ENCODE results near the gene HLF.

The HLF gene

DNA sequence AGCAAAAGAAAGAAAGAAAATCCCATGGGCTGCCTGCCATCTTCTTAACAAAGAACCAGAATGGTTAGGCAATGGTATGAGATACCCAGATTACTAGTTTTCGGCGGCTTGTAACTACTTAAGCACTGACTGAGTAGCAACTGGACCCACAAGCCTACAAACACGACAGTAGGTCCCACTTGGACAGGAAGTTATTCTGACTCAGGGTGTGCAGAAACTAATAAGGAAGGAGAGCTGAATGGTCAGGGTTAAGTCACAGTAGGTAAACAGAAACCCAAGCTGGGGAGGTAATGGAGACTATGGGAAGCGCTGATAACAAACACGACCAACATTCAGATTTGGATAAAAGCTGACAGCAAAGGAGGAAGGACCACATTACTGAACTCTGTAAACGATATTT, 10.4 kb upstream of the HLF start:
- no peak for DNase-seq (ENCODE audit: low read depth in 1 of 2, low spot score in 1 of 2)

- DNase-seq (ENCODE audit: low read depth in 1 of 2, low spot score in 1 of 2) = no peak
Measured at GRCh38 chr17:55258578-55259135, 6.1 kb upstream of the HLF start.

DNA sequence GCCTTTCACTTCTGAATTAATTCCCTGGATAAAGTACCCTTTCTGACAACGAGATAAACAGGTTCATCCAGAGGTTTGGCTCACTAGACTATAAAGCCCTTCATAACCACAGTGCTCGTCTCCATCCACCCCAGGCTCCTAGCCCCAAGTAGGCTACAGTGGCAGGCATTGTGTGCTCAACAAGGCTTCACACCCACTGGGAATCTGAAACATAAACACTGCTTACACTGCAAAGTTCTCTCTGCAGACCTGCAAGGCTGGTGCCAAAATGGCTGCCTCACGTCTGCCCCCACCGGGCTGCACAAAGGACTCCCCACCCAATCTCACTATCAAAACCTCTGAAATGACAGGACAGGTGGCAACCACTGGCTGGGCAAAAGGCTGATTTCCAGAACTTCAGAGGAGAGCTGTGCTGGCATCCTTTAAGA, 5.1 kb upstream of the HLF start:
- DNase-seq (ENCODE audit: low read depth in 1 of 2, low spot score in 1 of 2) = no peak

DNA sequence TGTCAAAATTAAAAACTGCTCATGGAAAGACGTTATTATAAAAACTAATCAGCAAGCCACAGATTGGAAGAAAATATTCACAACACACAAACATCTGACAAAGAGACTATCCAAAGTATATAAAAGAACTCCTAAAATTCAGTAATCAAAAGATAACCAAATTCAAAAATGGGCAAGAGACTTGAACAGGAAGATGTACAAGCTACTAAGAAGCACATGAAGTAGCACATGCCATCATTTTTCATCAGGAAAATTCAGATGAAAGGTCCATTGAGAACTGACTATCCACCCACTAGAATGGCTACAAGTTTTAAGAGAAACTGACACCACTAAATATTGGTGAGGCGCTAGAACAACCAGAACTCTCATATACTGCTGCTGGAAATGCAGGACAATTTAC, 3.4 kb upstream of the HLF start:
- DNase-seq (ENCODE audit: low read depth in 1 of 2, low spot score in 1 of 2) = no peak

DNA sequence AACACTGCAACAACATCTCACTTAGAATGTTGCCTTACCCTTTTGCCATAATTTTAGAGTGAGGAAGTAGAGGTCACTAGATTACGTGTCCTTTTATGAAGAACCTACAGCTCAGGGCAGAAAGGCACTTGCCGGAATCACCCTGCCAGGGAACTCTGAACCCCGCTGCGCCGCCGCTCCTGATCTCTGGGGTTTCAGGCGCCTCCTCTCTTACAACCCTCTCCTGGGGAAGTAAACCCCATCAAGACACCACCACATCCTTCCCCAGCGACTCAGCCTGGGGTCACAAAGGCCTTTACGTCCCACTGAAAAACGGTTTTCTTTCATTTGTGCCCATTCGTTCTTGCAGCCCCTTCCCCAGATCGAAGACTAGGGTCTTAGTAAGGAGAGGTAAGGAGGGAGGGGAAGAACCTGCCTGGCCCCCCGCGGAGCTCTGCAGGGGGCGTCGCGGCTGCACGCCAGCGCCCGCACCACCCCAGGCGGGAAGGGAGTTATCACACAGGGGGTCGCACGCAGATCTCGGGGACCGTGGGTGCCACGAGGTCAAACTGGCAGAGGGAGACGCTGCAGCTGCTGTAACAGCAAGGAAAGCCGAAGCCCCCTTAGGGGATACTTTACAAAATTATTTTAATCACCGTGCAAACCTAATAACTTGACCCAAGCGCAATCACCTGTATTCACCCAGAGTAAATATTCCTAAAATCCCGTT, 1.0 kb upstream of the HLF start:
- DNase-seq (ENCODE audit: low read depth in 1 of 2, low spot score in 1 of 2) = no peak

DNA sequence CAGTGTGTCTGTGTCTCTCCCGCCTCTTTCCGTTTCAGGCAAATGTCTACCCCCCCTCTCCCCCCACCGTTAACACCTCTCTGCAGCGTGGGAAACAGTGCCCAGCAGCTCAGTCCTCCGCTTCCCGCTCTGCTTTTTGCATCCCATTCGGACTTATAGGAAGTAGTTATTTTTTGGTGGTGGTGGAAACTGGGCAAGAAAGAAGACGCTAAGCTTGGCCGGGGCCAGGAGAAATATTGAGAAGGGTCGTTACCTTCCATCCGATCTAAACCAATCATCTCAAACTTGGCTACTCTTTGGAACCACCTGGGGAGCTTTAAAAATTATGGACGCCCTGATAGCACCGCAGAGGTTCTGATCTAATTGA, 499 bp upstream of the HLF start:
- no peak for DNase-seq (ENCODE audit: low read depth in 1 of 2, low spot score in 1 of 2)

GRCh38 chr17:55265311-55266021, 706 bp downstream of the HLF start:
- DNase-seq (ENCODE audit: low read depth in 1 of 2, low spot score in 1 of 2) = no peak

- no peak for DNase-seq (ENCODE audit: low read depth in 1 of 2, low spot score in 1 of 2)
Measured at GRCh38 chr17:55266051-55266957, 1.5 kb downstream of the HLF start.

- no peak for DNase-seq (ENCODE audit: low read depth in 1 of 2, low spot score in 1 of 2)
Measured at GRCh38 chr17:55266958-55267688, 2.4 kb downstream of the HLF start.

DNA sequence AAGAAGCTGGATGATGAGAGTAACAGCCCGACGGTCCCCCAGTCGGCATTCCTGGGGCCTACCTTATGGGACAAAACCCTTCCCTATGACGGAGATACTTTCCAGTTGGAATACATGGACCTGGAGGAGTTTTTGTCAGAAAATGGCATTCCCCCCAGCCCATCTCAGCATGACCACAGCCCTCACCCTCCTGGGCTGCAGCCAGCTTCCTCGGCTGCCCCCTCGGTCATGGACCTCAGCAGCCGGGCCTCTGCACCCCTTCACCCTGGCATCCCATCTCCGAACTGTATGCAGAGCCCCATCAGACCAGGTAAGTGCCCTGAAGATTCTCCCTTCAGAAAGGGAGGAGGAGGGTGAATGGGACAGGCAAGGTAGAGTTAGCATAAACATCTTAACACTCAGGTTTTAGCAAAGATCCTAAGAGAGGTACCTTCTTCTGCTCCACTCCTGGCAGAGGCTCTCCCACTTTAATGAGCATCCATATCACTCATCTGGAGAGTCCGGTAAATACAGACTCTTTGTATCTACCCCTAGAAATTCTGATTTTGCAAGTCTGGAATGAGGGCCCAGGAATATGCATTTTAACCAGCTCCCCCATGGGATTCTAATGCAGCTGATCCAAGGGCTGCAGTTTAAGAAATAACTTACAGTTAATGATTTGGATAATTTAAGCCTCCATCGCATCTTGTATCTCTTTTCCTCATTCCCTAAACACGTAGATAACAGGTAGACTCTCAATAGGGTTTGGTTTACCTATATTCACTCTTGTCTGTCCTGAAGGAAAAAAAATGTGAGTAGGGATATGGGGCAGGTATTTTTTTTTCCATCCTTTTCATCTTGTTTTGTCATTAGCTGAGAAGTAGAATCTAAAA, 3.3 kb downstream of the HLF start:
- no peak for DNase-seq (ENCODE audit: low read depth in 1 of 2, low spot score in 1 of 2)

DNA sequence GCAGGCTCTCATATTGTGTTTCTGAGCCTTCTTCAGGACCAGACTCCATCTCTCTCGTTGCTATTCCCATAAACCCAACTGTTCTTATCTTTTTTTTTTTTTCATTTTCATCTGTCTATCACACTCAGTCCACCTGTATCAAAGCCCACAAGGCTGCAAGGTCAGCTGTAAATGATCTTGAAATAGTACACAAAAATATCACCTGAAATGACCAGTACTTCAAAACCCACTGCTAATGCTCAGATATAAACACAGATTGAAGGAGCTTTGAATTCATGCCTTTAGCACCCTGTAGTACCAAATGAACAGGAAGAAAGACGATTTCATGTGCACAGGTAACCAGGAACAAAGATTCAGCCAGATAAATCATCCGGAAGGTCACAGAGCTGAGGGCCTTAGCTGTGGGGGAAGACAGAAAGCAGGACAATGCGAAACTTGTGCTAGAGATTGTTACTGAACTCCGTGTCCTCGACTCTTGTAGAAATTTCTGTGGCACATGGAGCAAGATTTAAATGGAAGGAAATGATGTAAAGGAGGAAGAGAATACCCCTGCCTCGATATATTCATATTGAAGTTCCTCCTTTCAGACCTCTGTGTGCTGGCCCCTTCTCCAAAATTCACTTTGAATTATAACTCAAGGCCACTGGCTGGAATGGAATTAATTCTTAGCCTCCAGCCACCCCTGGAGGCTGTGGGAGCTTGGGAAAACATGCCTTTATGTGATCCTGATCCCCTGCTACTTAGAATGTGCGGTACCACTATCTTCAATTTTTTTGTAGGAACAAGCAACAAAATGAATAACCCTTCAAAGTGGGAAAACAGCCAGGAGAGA, 4.1 kb downstream of the HLF start:
- DNase-seq (ENCODE audit: low read depth in 1 of 2, low spot score in 1 of 2) = no peak

GRCh38 chr17:55269894-55270293, 5.1 kb downstream of the HLF start:
- DNase-seq (ENCODE audit: low read depth in 1 of 2, low spot score in 1 of 2) = no peak

DNA sequence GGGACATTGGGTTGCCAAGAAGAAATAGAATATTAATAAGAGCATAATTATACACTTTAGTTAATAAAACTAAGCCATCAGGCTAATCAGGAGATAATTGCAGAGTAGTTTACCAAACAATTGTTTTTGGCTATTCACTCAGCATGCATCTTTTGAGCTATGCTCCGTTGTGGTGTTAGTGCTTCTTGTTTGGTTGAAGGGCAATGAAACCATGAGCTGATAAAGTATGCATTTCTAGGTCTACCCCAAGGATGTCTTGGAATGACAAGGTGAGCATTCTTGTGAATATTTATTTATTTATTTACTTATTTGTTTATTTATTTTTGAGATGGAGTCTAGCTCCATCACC, 6.4 kb downstream of the HLF start:
- no peak for DNase-seq (ENCODE audit: low read depth in 1 of 2, low spot score in 1 of 2)

- no peak for DNase-seq (ENCODE audit: low read depth in 1 of 2, low spot score in 1 of 2)
Measured at GRCh38 chr17:55271958-55272710, 7.4 kb downstream of the HLF start.

DNA sequence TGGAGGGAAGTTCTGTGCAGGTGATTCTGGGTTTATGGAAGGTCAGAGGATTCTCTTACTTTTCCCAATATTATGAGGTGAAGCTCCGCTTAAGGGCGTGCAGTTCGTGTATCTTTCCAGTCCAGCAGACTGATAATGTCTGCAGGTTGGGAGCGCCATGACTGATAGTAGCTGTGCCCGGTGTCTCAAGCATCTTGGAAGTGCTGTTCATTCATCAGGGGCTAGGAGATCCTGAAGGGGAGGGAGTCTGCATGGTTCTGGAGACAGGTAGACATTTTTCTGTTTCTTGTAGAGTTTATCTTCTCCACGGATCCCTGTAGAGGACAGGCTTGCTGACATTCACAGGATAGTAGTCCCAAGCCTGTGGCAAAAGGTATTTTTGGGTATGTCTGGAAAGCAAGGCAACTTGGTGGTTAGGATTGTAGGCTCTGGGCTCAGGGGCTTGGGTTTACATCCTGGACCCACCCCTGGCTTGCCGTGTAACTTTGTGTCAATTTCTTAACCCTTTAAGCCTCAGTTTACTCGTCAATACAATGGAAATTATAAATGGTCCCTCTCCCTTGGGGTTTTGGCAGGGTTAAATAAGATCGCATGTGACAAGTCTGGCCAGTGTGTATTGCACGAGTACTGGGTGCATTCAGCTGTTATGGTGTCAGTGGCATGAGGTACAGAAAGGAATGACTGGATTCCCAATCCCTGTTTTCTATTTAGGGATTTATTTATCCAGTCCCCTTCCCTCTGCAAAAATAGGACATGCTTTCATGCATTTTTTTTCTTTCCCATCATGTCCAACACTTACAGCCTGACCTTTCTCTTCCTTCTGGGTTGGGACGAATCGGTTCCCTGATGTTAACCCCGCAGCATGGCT, 8.2 kb downstream of the HLF start:
- DNase-seq (ENCODE audit: low read depth in 1 of 2, low spot score in 1 of 2) = no peak

GRCh38 chr17:55273579-55274354, 9.0 kb downstream of the HLF start:
- DNase-seq (ENCODE audit: low read depth in 1 of 2, low spot score in 1 of 2) = no peak

Data from activated T-helper 1 cell treated with anti-CD3 and anti-CD28 coated beads, Interleukin-2, amount 50 U/mL, for 16 hours (primary cell).